Thymus (tissue), 11 donors: ENCODE results near the gene SLC12A4. TPM values are rescaled to one million over a fixed set of nuclear protein-coding genes. Genes with fewer than 3 reads are reported as not detected.
"Not testable (repeated sequence)": the region's sequence is repeated elsewhere in the genome, so short reads cannot be mapped to it uniquely, and the experiment has no call there.

Experiments
- DNase-seq, 9 donors: peaks; one replicate each; pipeline ENCODE4 v3.0.0-alpha.2; 2013; ENCODE audit warnings: low spot score in 9 of 9, low read depth in 6 of 9, missing footprints in 1 of 9
- H3K27ac ChIP-seq, 2 donors: one replicate each; pipeline ENCODE4 v1.5.1; 2013; ENCODE audit warnings: control low read depth in 1 of 2, low read depth in 1 of 2, low read length in 1 of 2, mild to moderate bottlenecking in 1 of 2, moderate library complexity in 1 of 2
- H3K27me3 ChIP-seq, 2 donors: one replicate each; pipeline ENCODE4 v1.5.1; 2013; ENCODE audit warnings: low read length in 1 of 2; ENCODE audit not compliant: control insufficient read depth in 2 of 2, insufficient read depth in 1 of 2
- H3K36me3 ChIP-seq, 2 donors: one replicate each; pipeline ENCODE4 v1.5.1; 2013; ENCODE audit warnings: low read length in 1 of 2, mild to moderate bottlenecking in 1 of 2, moderate library complexity in 1 of 2; ENCODE audit not compliant: control insufficient read depth in 2 of 2, insufficient read depth in 2 of 2
- H3K4me1 ChIP-seq, 2 donors: one replicate each; pipeline ENCODE4 v1.5.1; 2013; ENCODE audit warnings: low read length in 2 of 2; ENCODE audit not compliant: control insufficient read depth in 2 of 2, insufficient read depth in 2 of 2
- H3K4me3 ChIP-seq, 2 donors: one replicate each; pipeline ENCODE4 v1.5.1; 2013; ENCODE audit warnings: low read length in 2 of 2, control low read depth in 1 of 2, mild to moderate bottlenecking in 1 of 2
- H3K9me3 ChIP-seq, 2 donors: one replicate each; pipeline ENCODE4 v1.5.1; 2013; ENCODE audit warnings: low read length in 1 of 2, mild to moderate bottlenecking in 1 of 2; ENCODE audit not compliant: control insufficient read depth in 2 of 2, insufficient read depth in 1 of 2
- WGBS: extraction: QIAGEN DNeasy Blood & Tissue Kit; methylation state at CpG from one replicate; pipeline ENCODE4 v1.1.7; 2013; 5-methylcytosine and 5-hydroxymethylcytosine counted together
- polyA plus RNA-seq: library from polyadenylated mRNA; stranded (reverse); fragments of 200-250 nt; gene quantifications from one replicate; pipeline ENCODE4 v1.2.3, GENCODE V29; 2013
- total RNA-seq: library from RNA; stranded (reverse); fragments of 120-200 nt; gene quantifications from one replicate; pipeline ENCODE4 v1.2.4, GENCODE V29; 2013
- donor health status: healthy.

Gene SLC12A4
- total and polyA plus RNA-seq, 2 donors: 13.4 to 22.6 TPM

DNA sequence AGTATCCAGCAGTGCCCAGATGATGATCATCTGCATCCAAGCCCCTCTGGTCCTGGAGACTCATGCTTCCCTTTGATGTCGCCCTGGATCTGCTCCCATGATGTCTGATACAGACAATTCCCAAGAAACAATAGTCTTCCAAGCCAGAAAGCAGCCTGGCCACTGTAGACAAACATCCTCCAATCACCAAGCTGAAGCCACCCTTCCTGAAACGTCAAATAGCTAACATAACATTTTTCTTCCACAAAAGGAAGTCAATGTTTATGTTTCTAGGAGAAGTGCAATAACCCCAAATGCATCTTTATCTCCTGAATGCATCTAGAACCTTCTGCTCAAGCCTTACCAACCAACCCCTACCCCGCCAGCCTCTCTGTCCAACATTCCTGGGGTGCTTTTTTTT, 32.0 kb upstream of the SLC12A4 start:
- Histone ChIP-seq H3K27ac (peak overlapping the region; percentile 83 to 90), H3K9me3 (peaks cover 0 to 15% of the 10 kb centered on the region in 2 donors), H3K4me1 (peaks cover 6 to 36% of the 10 kb centered on the region in 2 donors), H3K27me3 (no peaks in the 10 kb centered on the region), H3K4me3 (no peak overlapping the region), H3K36me3 (no peaks in the 10 kb centered on the region)
- 63% methylated on average over 3 of the region's 3 CpGs for WGBS
- peak in 2 of 9 donors; percentile 14 to 51 for DNase-seq

- Histone ChIP-seq H3K9me3 (peaks cover 0 to 15% of the 10 kb centered on the region in 2 donors), H3K27me3 (no peaks in the 10 kb centered on the region), H3K27ac (peak overlapping the region; percentile 83 to 90), H3K4me1 (peaks cover 6 to 36% of the 10 kb centered on the region in 2 donors), H3K4me3 (no peak overlapping the region), H3K36me3 (no peaks in the 10 kb centered on the region)
- 68% methylated on average over 2 of the region's 2 CpGs for WGBS
- DNase-seq: peak in 2 of 9 donors; percentile 38 to 57
Observed at GRCh38 chr16:67999985-68000384, 31.5 kb upstream of the SLC12A4 start.

DNA sequence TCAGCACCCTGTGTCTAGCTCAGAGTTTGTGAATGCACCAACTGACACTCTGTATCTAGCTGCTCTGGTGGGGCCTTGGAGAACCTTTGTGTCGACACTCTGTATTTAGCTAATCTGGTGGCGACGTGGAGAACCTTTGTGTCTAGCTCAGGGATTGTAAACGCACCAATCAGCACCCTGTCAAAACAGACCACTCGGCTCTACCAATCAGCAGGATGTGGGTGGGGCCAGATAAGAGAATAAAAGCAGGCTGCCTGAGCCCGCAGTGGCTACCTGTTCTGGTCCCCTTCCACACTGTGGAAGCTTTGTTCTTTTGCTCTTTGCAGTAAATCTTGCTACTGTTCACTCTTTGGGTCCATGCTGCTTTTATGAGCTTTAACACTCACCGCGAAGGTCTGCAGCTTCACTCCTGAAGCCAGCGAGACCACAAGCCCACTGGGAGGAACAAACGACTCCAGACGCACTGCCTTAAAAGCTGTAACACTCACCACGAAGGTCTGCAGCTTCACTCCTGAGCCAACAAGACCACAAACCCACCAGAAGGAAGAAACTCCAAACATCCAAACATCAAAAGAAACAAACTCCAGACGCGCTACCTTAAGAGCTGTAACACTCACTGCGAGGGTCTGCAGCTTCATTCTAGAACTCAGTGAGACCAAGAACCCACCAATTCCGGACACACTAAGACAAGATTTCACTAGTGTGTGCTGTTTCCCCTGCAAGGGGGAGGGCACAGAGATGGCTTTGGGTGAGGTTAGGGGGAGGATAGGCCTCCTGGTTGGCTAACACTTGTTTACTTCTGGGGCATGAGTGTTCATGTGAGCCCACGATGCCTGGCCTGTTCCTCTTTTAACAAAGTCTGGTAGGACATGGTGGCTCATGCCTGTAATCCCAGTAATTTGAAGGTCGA, 30.6 kb upstream of the SLC12A4 start, which contains the start of gene DPEP2:
Gene DPEP2, minus strand, starts transcription at position 706 of the 910 bp plus-strand sequence. CDS start 6,272 bp downstream, outside the sequence.
- WGBS: 23% methylated on average over 18 of the region's 18 CpGs
- H3K36me3 ChIP-seq, H3K27me3 ChIP-seq: not testable (repeated sequence)
- H3K27ac ChIP-seq: peak within 1 kb of the TSS; percentile 83 to 90
- DNase-seq: peak in 5 of 9 donors; percentile 44 to 84 (median 58)
- H3K9me3 ChIP-seq: peaks cover 0 to 15% of the 10 kb centered on the region in 2 donors
- H3K4me1 ChIP-seq: peaks cover 6 to 41% of the 10 kb centered on the region in 2 donors
- peak within 1 kb of the TSS; percentile 9 to 29 for H3K4me3 ChIP-seq

DNA sequence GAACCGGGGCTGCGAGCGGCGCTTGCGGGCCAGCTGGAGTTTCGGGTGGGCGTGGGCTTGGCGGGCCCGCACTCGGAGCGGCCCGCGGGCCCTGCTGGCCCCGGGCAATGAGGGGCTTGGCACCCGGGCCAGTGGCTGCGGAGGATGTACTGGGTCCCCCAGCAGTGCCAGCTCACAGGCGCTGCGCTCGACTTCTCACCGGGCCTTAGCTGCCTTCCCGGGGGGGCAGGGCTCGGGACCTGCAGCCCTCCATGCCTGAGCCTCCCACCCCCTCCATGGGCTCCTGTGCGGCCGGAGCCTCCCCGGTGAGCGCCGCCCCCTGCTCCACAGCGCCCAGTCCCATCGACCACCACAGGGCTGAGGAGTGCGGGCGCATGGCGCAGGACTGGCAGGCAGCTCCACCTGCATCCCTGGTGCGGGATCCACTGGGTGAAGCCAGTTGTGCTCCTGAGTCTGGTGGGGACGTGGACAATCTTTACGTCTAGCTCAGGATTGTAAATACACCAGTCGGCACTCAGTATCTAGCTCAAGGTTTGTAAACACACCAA, 29.9 kb upstream of the SLC12A4 start:
- DNase-seq, H3K27me3 ChIP-seq, H3K4me3 ChIP-seq, H3K36me3 ChIP-seq: not testable (repeated sequence)
- WGBS: 98% methylated on average over 36 of the region's 36 CpGs
- Histone ChIP-seq H3K4me1 (peaks cover 13 to 48% of the 10 kb centered on the region in 2 donors), H3K9me3 (peaks cover 0 to 15% of the 10 kb centered on the region in 2 donors), H3K27ac (peak overlapping the region; percentile 57 to 65)

DNA sequence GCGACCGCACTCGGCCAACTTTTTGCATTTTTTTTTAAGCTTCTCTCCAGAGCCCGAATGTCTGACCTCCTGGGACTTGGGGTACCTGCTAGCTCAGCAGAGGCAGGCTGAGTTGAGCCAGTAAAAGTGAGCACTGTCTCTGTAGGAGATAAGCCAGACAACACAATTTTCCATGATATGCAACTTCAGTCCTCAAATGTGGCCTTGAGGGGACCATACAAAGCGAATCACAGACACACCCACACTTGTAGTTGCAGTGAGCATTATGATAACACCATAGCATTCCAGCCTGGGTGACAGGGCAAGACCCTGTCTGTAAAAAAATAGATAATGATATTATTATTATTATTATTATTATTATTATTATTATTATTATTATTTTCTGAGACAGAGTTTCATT, 28.2 kb upstream of the SLC12A4 start:
- H3K27ac ChIP-seq: no peak overlapping the region
- H3K27me3 ChIP-seq: no peaks in the 10 kb centered on the region
- H3K36me3 ChIP-seq: no peaks in the 10 kb centered on the region
- H3K9me3 ChIP-seq: peaks cover 0 to 15% of the 10 kb centered on the region in 2 donors
- no peak overlapping the region for H3K4me3 ChIP-seq
- 99% methylated on average over 5 of the region's 5 CpGs for WGBS
- no peak for DNase-seq
- H3K4me1 ChIP-seq: peaks cover 19 to 55% of the 10 kb centered on the region in 2 donors

DNA sequence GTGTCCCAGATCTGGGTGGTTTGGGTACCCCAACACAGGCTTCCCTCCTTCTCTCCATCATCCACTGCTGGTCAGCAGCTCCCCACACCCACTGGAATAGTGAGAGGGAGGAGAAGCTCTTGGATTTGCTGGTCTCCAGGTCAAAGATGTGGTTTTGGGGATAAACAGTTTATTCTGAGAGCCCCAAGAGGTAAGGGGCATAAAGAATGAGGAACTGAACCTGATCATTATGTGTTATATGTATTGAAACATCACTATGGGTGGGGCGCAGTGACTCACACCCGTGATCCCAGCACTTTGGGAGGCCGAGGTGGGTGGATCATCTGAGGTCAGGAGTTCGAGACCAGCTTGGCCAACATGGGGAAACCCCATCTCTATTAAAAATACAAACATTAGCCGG, 27.0 kb upstream of the SLC12A4 start:
- no peaks in the 10 kb centered on the region for H3K27me3 ChIP-seq
- H3K4me3 ChIP-seq: no peak overlapping the region
- no peak overlapping the region for H3K27ac ChIP-seq
- 91% methylated on average over 5 of the region's 5 CpGs for WGBS
- H3K36me3 ChIP-seq: no peaks in the 10 kb centered on the region
- no peak for DNase-seq
- H3K9me3 ChIP-seq: peaks cover 0 to 15% of the 10 kb centered on the region in 2 donors
- H3K4me1 ChIP-seq: peaks cover 19 to 45% of the 10 kb centered on the region in 2 donors

- WGBS: 12% methylated on average over 5 of the region's 6 CpGs
- DNase-seq: peak in 1 of 9 donors; percentile 31
- peaks cover 13 to 31% of the 10 kb centered on the region in 2 donors for H3K4me1 ChIP-seq
- not testable (repeated sequence) for H3K36me3 ChIP-seq, H3K27me3 ChIP-seq
- H3K27ac ChIP-seq: peak overlapping the region; percentile 33 to 71
- H3K4me3 ChIP-seq: peak overlapping the region in 1 of 2 donors; percentile 46
- peaks cover 0 to 15% of the 10 kb centered on the region in 2 donors for H3K9me3 ChIP-seq
Observed at GRCh38 chr16:67994040-67994408, 25.6 kb upstream of the SLC12A4 start.

GRCh38 chr16:67993207-67994039, 25.0 kb upstream of the SLC12A4 start:
- Histone ChIP-seq H3K4me3 (peak overlapping the region; percentile 28 to 46), H3K27ac (peak overlapping the region in 1 of 2 donors; percentile 71), H3K36me3 (no peaks in the 10 kb centered on the region), H3K9me3 (peaks cover 0 to 11% of the 10 kb centered on the region in 2 donors), H3K4me1 (peaks cover 13 to 25% of the 10 kb centered on the region in 2 donors), H3K27me3 (no peaks in the 10 kb centered on the region)
- DNase-seq: peak in 7 of 9 donors; percentile 60 to 87 (median 79)
- 7% methylated on average over 39 of the region's 39 CpGs for WGBS
